A673 (cell line): Measurements from ENCODE around the gene TMIE. TPM values are rescaled to one million over a fixed set of nuclear protein-coding genes. Genes with fewer than 3 reads are reported as not detected.

Experiments used
- BruUV-seq: library from RNA; stranded (reverse); fragments of 400-500 nt; replicated peaks from 2 replicates; lab custom pipeline; 2021; lab: Mats Ljungman, UMichigan
- CTCF ChIA-PET: fragments of 300-600 bp; sonication (Branson Sonifier 250); formaldehyde crosslinking; loops from one replicate; lab custom pipeline; 2022; ENCODE audit warnings: antibody characterized with exemption; lab: Charles Lee
- POLR2A ChIA-PET: fragments of 300-600 bp; sonication (Branson Sonifier 250); formaldehyde crosslinking; loops from one replicate; lab custom pipeline; 2022; ENCODE audit warnings: antibody characterized with exemption; ENCODE audit not compliant: low non-redundant PET; lab: Charles Lee
- DNase-seq: peaks from one replicate; pipeline ENCODE4 v3.0.0-alpha.2; 2015; ENCODE audit warnings: low spot score
- H3K27ac ChIP-seq: fragments of 200-600 bp; sonication (generic); 2 replicates; pipeline ENCODE4 v1.5.1; 2016; ENCODE audit warnings: mixed run types, low read depth, mild to moderate bottlenecking, mixed read lengths, antibody characterized with exemption, low read length; ENCODE audit not compliant: poor library complexity, severe bottlenecking
- H3K27me3 ChIP-seq: fragments of 200-600 bp; sonication (generic); replicated peaks from 2 replicates; pipeline ENCODE4 v1.6.1; 2017; ENCODE audit warnings: mixed run types, low read depth, mild to moderate bottlenecking, mixed read lengths, antibody characterized with exemption, low read length; ENCODE audit not compliant: insufficient read depth, poor library complexity
- H3K36me3 ChIP-seq: fragments of 200-600 bp; sonication (generic); 2 replicates; pipeline ENCODE4 v1.6.1; 2016; ENCODE audit warnings: mixed run types, mild to moderate bottlenecking, mixed read lengths, antibody characterized with exemption, low read length; ENCODE audit not compliant: insufficient read depth, poor library complexity, severe bottlenecking
- H3K4me1 ChIP-seq: fragments of 200-600 bp; sonication (generic); 2 replicates; pipeline ENCODE4 v1.6.1; 2017; ENCODE audit warnings: mixed run types, mild to moderate bottlenecking, mixed read lengths, antibody characterized with exemption, low read length; ENCODE audit not compliant: insufficient read depth, poor library complexity, severe bottlenecking
- H3K4me3 ChIP-seq: fragments of 200-600 bp; sonication (generic); 2 replicates; pipeline ENCODE4 v1.5.1; 2016; ENCODE audit warnings: low read depth, mixed run types, mild to moderate bottlenecking, mixed read lengths, low read length; ENCODE audit not compliant: poor library complexity, severe bottlenecking
- H3K9me3 ChIP-seq: fragments of 200-600 bp; sonication (generic); 2 replicates; pipeline ENCODE4 v1.6.1; 2016; ENCODE audit warnings: mixed run types, low read depth, mild to moderate bottlenecking, mixed read lengths, antibody characterized with exemption, low read length; ENCODE audit not compliant: poor library complexity, severe bottlenecking
- CTCF ChIP-seq: fragments of 300-800, 200-600 bp; sonication (generic); conservative IDR thresholded peaks from 2 replicates; pipeline ENCODE4 v1.5.1; 2017; ENCODE audit warnings: low read depth, mild to moderate bottlenecking, antibody characterized with exemption, low read length, moderate library complexity, mixed read lengths
- EZH2 ChIP-seq: fragments of 200-600 bp; sonication (generic); IDR thresholded peaks from 2 replicates; pipeline ENCODE4 v1.6.1; 2017; ENCODE audit warnings: borderline replicate concordance, low read depth, mild to moderate bottlenecking, mixed read lengths, antibody characterized with exemption, low read length; ENCODE audit not compliant: poor library complexity, severe bottlenecking
- intact Hi-C: fragments of 100-400 bp; cut with micrococcal nuclease; formaldehyde crosslinking; loops from one replicate; pipeline ENCODE4 v1.10.0; 2022; ENCODE audit not compliant: unreplicated experiment
- total RNA-seq: library from RNA; stranded (reverse); gene quantifications from 2 replicates; pipeline ENCODE4 v1.2.3, GENCODE V29; 2021

The TMIE gene
- total RNA-seq, 1 experiment from 2014 or later: not detected

GRCh38 chr3:46742992-46743585, 41.9 kb downstream of the TMIE start:
- TF ChIP-seq CTCF: no peak
- no peak for TF ChIP-seq EZH2
- no peak overlapping the region for H3K4me3 ChIP-seq
- no peak for DNase-seq
- no peak overlapping the region for H3K27ac ChIP-seq
- H3K9me3 ChIP-seq: no peaks in the 10 kb centered on the region
- CTCF ChIA-PET: no interaction called here
- BruUV-seq: no TSS peak
- H3K27me3 ChIP-seq: no peaks in the 10 kb centered on the region
- no peaks in the 10 kb centered on the region for H3K36me3 ChIP-seq
- POLR2A ChIA-PET: no interaction called here
- intact Hi-C loops: no loop called here
- H3K4me1 ChIP-seq: no peaks in the 10 kb centered on the region

- TF ChIP-seq EZH2 (no peak), CTCF (no peak)
- no peak for DNase-seq
- Histone ChIP-seq H3K27ac (no peak overlapping the region), H3K4me3 (no peak overlapping the region), H3K36me3 (no peaks in the 10 kb centered on the region), H3K9me3 (no peaks in the 10 kb centered on the region), H3K27me3 (no peaks in the 10 kb centered on the region), H3K4me1 (no peaks in the 10 kb centered on the region)
- no TSS peak for BruUV-seq
- CTCF ChIA-PET: no interaction called here
- POLR2A ChIA-PET: no interaction called here
- intact Hi-C loops: no loop called here
These were observed 45.5 kb downstream of the TMIE start for GRCh38 chr3:46746711-46747110.

GRCh38 chr3:46748170-46748569, 47.0 kb downstream of the TMIE start:
- Histone ChIP-seq H3K4me1 (no peaks in the 10 kb centered on the region), H3K27ac (no peak overlapping the region), H3K9me3 (no peaks in the 10 kb centered on the region), H3K27me3 (no peaks in the 10 kb centered on the region), H3K4me3 (no peak overlapping the region), H3K36me3 (no peaks in the 10 kb centered on the region)
- ChIA-PET POLR2A (no interaction called here), CTCF (no interaction called here)
- TF ChIP-seq EZH2 (no peak), CTCF (no peak)
- no peak for DNase-seq
- no TSS peak for BruUV-seq
- intact Hi-C loops: no loop called here
